Neural cell (in vitro differentiated cells): ENCODE measurements around the gene SLC12A8.

Experiments
- EZH2 ChIP-seq: fragments of 200-600, 300-800 bp; shearing (Covaris generic), sonication (generic); IDR thresholded peaks from 2 replicates; pipeline ENCODE4 v1.6.1; 2014; ENCODE audit warnings: antibody characterized with exemption, low read length, borderline replicate concordance, mild to moderate bottlenecking; ENCODE audit not compliant: insufficient read depth, poor library complexity, severe bottlenecking
- POLR2AphosphoS5 ChIP-seq: IDR thresholded peaks from 2 replicates; pipeline ENCODE4 v1.6.1; 2012
- RAD21 ChIP-seq: fragments of 450-650 bp; conservative IDR thresholded peaks from 2 replicates; pipeline ENCODE4 v1.6.1; 2014; ENCODE audit warnings: antibody characterized with exemption, mild to moderate bottlenecking, moderate library complexity
- REST ChIP-seq: IDR thresholded peaks from 2 replicates; pipeline ENCODE4 v1.6.1; 2012; ENCODE audit warnings: borderline replicate concordance
- TF ChIP-seq, protein P1 (sequence below): fragments of 450-650 bp; IDR thresholded peaks from 2 replicates; pipeline ENCODE4 v1.5.1; 2014; ENCODE audit warnings: antibody characterized with exemption, mild to moderate bottlenecking, moderate library complexity; ENCODE audit not compliant: poor library complexity, severe bottlenecking

DNA sequence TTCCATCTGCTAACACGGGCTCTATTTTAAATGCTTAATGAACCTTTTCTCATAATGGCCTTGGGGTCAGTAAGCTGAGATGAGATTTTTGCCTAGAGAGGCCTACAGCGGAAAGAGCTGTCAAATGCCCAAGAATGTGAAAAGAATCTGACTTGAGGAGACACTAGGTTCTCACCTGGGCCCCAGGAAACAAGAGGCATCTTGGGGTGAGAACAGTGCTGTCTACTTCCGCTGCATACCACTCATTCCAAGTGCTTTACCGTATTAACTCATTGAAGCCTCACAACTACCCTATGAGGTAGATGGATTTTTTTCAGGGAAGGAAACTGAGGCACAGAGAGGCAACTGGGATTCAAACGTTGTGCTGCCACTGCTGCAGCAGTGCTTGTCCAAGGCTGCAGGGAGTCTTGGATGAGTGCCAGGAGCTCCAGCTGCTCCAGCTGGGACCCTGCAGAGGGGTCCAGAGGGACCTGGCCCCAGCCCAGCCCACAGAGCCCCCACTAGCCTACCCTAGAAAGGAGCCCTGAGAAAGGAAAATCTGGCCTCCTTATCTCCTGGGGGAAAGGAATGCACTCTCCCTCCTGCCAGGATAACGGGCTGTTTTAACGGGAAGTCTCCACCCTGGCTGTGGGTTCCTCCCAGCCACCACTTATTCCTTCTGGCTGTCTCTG lies 68.4 kb downstream of the SLC12A8 start:
- no peak for TF ChIP-seq EZH2
- TF ChIP-seq, protein P1, sequence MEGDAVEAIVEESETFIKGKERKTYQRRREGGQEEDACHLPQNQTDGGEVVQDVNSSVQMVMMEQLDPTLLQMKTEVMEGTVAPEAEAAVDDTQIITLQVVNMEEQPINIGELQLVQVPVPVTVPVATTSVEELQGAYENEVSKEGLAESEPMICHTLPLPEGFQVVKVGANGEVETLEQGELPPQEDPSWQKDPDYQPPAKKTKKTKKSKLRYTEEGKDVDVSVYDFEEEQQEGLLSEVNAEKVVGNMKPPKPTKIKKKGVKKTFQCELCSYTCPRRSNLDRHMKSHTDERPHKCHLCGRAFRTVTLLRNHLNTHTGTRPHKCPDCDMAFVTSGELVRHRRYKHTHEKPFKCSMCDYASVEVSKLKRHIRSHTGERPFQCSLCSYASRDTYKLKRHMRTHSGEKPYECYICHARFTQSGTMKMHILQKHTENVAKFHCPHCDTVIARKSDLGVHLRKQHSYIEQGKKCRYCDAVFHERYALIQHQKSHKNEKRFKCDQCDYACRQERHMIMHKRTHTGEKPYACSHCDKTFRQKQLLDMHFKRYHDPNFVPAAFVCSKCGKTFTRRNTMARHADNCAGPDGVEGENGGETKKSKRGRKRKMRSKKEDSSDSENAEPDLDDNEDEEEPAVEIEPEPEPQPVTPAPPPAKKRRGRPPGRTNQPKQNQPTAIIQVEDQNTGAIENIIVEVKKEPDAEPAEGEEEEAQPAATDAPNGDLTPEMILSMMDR = no peak
- no peak for TF ChIP-seq RAD21
- TF ChIP-seq POLR2AphosphoS5 = no peak
- no peak for TF ChIP-seq REST
